Mesenchymal stem cell (in vitro differentiated cells and primary cell): ENCODE results near the gene FRAS1.
A peak's percentile ranks its signal among the peaks of the same experiment; 100 is the strongest.

Experiments used
- DNase-seq: peaks from one replicate; pipeline ENCODE4 v3.0.0-alpha.2; 2013
- H2AFZ ChIP-seq: one replicate; pipeline ENCODE4 v1.6.1; 2013; ENCODE audit warnings: low read depth, mild to moderate bottlenecking, control low read depth, inconsistent platforms, low read length, moderate library complexity
- H2AK5ac ChIP-seq: 2 replicates; pipeline ENCODE4 v1.6.1; 2013; ENCODE audit warnings: low read length, moderate library complexity, mild to moderate bottlenecking, inconsistent platforms; ENCODE audit not compliant: severe bottlenecking
- H2BK120ac ChIP-seq: one replicate; pipeline ENCODE4 v1.6.1; 2013; ENCODE audit warnings: low read depth, mild to moderate bottlenecking, inconsistent platforms, low read length, moderate library complexity
- H2BK12ac ChIP-seq, 2 experiments: one replicate each; pipeline ENCODE4 v1.6.1; 2013; ENCODE audit warnings: inconsistent platforms in 2 of 2, low read length in 2 of 2, mild to moderate bottlenecking in 2 of 2, moderate library complexity in 2 of 2, control low read depth in 1 of 2
- H2BK15ac ChIP-seq: one replicate; pipeline ENCODE4 v1.6.1; 2013; ENCODE audit warnings: mild to moderate bottlenecking, low read depth, inconsistent platforms; ENCODE audit not compliant: poor library complexity, severe bottlenecking
- H2BK5ac ChIP-seq: 2 replicates; pipeline ENCODE4 v1.6.1; 2013; ENCODE audit warnings: low read depth, mild to moderate bottlenecking, low read length, control low read depth, inconsistent platforms; ENCODE audit not compliant: poor library complexity, severe bottlenecking
- H3K14ac ChIP-seq, 2 experiments: one replicate each; pipeline ENCODE4 v1.6.1; 2013; ENCODE audit warnings: inconsistent platforms in 2 of 2, low read length in 2 of 2, control low read depth in 1 of 2, mild to moderate bottlenecking in 1 of 2, moderate library complexity in 1 of 2
- H3K18ac ChIP-seq, 2 experiments: one replicate each; pipeline ENCODE4 v1.6.1; 2013; ENCODE audit warnings: inconsistent platforms in 2 of 2, low read length in 2 of 2, control low read depth in 1 of 2, low read depth in 1 of 2, mild to moderate bottlenecking in 1 of 2
- H3K23ac ChIP-seq, 2 experiments: one replicate each; pipeline ENCODE4 v1.6.1; 2013; ENCODE audit warnings: inconsistent platforms in 2 of 2, low read length in 2 of 2, mild to moderate bottlenecking in 2 of 2, moderate library complexity in 2 of 2, control low read depth in 1 of 2
- H3K27ac ChIP-seq: 2 replicates; pipeline ENCODE4 v1.5.1; 2013; ENCODE audit warnings: mild to moderate bottlenecking, moderate library complexity, low read length, control low read depth, inconsistent platforms; ENCODE audit not compliant: poor library complexity, severe bottlenecking
- H3K27me3 ChIP-seq, 2 experiments: 2 replicates each; pipeline versions ENCODE4 v1.6.1 to v1.7.0; 2013; ENCODE audit warnings: low read length in 2 of 2, mild to moderate bottlenecking in 2 of 2, moderate library complexity in 2 of 2, control low read depth in 1 of 2, inconsistent platforms in 1 of 2; ENCODE audit not compliant: control insufficient read depth in 1 of 2, insufficient read depth in 1 of 2
- H3K36me3 ChIP-seq, 2 experiments: 2 replicates each; pipeline versions ENCODE4 v1.6.1 to v1.7.0; 2013; ENCODE audit warnings: low read length in 2 of 2, control low read depth in 1 of 2, inconsistent platforms in 1 of 2, low read depth in 1 of 2, mild to moderate bottlenecking in 1 of 2; ENCODE audit not compliant: insufficient read depth in 2 of 2, control insufficient read depth in 1 of 2
- H3K4ac ChIP-seq, 2 experiments: one replicate each; pipeline ENCODE4 v1.6.1; 2013; ENCODE audit warnings: inconsistent platforms in 2 of 2, low read length in 2 of 2, mild to moderate bottlenecking in 2 of 2, moderate library complexity in 2 of 2, control low read depth in 1 of 2, low read depth in 1 of 2
- H3K4me1 ChIP-seq: 2 replicates; pipeline ENCODE4 v1.6.1; 2013; ENCODE audit warnings: low read depth, low read length, control low read depth; ENCODE audit not compliant: control insufficient read depth, insufficient read depth
- H3K4me2 ChIP-seq: 2 replicates; pipeline ENCODE4 v1.6.1; 2013; ENCODE audit warnings: low read length, mild to moderate bottlenecking, inconsistent platforms; ENCODE audit not compliant: poor library complexity, severe bottlenecking
- H3K4me3 ChIP-seq, 2 experiments: 2 replicates each; pipeline versions ENCODE4 v1.5.1 to v1.7.0; 2013; ENCODE audit warnings: low read length in 2 of 2, mild to moderate bottlenecking in 2 of 2, control low read depth in 1 of 2, low read depth in 1 of 2; ENCODE audit not compliant: insufficient read depth in 1 of 2
- H3K79me1 ChIP-seq: replicated peaks from 2 replicates; pipeline ENCODE4 v1.6.1; 2013; ENCODE audit warnings: mild to moderate bottlenecking, control low read depth, low read length, inconsistent platforms; ENCODE audit not compliant: poor library complexity, severe bottlenecking
- H3K9ac ChIP-seq: 2 replicates; pipeline ENCODE4 v1.7.0; 2013; ENCODE audit warnings: mild to moderate bottlenecking, low read length, moderate library complexity
- H3K9me3 ChIP-seq: 2 replicates; pipeline ENCODE4 v1.7.0; 2013; ENCODE audit warnings: mild to moderate bottlenecking, low read length; ENCODE audit not compliant: control insufficient read depth
- H4K8ac ChIP-seq: one replicate; pipeline ENCODE4 v1.6.1; 2013; ENCODE audit warnings: inconsistent platforms, mild to moderate bottlenecking, low read length, moderate library complexity
- H4K91ac ChIP-seq: one replicate; pipeline ENCODE4 v1.6.1; 2013; ENCODE audit warnings: mild to moderate bottlenecking, low read length, inconsistent platforms
- WGBS: methylation state at CpG from one replicate; pipeline ENCODE4 v1.1.7; 2013; ENCODE audit warnings: mixed read lengths; 5-methylcytosine and 5-hydroxymethylcytosine counted together

The FRAS1 gene

DNA sequence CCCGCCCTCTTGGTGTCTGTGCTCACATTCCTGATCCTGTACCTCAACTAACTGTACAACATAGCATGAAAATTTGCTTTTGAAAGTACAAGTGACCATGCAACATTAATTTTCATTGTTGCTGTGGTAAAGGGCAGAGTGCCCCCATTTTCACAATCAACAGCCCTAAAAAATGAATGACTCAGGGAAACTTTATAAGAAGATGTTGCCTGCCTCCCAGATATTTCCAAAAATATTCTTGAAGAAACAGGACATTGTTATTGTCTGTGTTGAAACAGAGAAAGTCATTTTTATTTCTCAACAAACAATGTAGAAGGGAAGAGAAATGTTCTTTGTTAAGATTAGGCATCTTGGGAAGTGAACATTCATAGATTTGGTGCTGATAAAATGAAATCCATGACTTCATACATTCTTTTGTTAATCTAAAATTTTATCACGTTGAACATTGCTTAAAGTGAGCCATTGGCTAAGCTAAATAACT, 380.5 kb downstream of the FRAS1 start:
- Histone ChIP-seq H4K91ac (no peak overlapping the region), H3K23ac (no peak overlapping the region), H3K9me3 (no peaks in the 10 kb centered on the region), H3K79me1 (no peaks in the 10 kb centered on the region), H3K4me1 (no peaks in the 10 kb centered on the region), H2AK5ac (no peak overlapping the region), H2BK120ac (no peak overlapping the region), H3K4me3 (no peak overlapping the region), H3K27ac (no peak overlapping the region), H2BK12ac (no peak overlapping the region), H2BK5ac (no peak overlapping the region), H2BK15ac (no peak overlapping the region), H3K27me3 (no peaks in the 10 kb centered on the region), H3K4ac (no peak overlapping the region), H2AFZ (no peak overlapping the region), H3K4me2 (no peak overlapping the region), H3K14ac (no peak overlapping the region), H3K9ac (peak overlapping the region; percentile 10), H3K36me3 (peaks cover 0 to 4% of the 10 kb centered on the region in 2 experiments), H3K18ac (no peak overlapping the region), H4K8ac (no peak overlapping the region)
- DNase-seq: no peak
- no CpG with 5 or more reads among the region's 2 CpGs for whole genome bisulfite sequencing

DNA sequence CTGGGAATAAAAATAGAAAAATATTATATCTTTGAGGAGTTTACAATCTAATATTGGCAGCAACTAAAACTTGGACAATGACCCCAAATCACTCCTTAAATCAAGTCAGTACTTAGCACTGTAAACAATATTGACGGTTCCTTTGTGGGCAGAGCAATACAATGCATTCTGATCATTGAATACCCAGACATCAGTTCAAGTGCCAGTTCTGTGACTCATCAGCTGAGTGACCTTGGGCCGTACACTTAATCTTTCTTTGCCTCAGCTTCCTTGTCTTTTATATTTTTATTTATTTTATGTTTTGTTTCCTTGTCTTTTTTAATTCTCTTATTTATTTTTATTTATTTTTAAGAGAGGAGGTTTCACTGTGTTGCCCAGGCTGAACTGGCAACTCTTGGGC, 382.2 kb downstream of the FRAS1 start:
- Histone ChIP-seq H3K18ac (no peak overlapping the region), H3K27ac (no peak overlapping the region), H2AFZ (no peak overlapping the region), H3K4me3 (no peak overlapping the region), H3K14ac (no peak overlapping the region), H2BK15ac (no peak overlapping the region), H3K23ac (no peak overlapping the region), H3K4ac (no peak overlapping the region), H2AK5ac (no peak overlapping the region), H3K27me3 (no peaks in the 10 kb centered on the region), H3K4me1 (no peaks in the 10 kb centered on the region), H3K79me1 (no peaks in the 10 kb centered on the region), H2BK120ac (no peak overlapping the region), H3K36me3 (peaks cover 0 to 4% of the 10 kb centered on the region in 2 experiments), H4K8ac (no peak overlapping the region), H2BK12ac (no peak overlapping the region), H3K9ac (no peak overlapping the region), H2BK5ac (no peak overlapping the region), H3K4me2 (no peak overlapping the region), H4K91ac (no peak overlapping the region), H3K9me3 (no peaks in the 10 kb centered on the region)
- no peak for DNase-seq
- 50% methylated on average over 1 of the region's 2 CpGs for WGBS

DNA sequence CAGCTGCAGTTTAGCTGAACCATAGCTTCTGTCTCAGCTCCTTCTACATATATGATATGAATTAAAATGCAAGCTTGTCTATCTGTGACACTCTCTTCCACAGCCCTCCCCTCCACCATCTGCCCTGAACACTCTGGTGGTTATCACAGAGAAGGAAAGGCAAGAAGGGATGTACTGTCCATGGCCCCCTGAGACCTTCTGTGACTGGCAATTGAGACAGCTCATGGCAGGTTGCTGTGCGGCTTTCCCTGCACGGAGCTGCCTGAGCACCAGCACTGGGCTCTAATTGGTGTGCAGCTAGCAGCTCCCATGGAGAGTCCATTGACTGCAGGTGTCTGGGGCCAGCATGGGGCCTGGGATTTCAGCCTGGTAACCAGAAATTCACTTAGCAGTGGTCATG, 384.6 kb downstream of the FRAS1 start:
- Histone ChIP-seq H2BK120ac (no peak overlapping the region), H3K27ac (no peak overlapping the region), H2BK15ac (no peak overlapping the region), H3K4ac (no peak overlapping the region), H3K4me3 (no peak overlapping the region), H4K91ac (no peak overlapping the region), H2BK12ac (no peak overlapping the region), H3K4me1 (no peaks in the 10 kb centered on the region), H2AK5ac (no peak overlapping the region), H2AFZ (no peak overlapping the region), H3K23ac (no peak overlapping the region), H3K9ac (no peak overlapping the region), H3K4me2 (no peak overlapping the region), H3K18ac (no peak overlapping the region), H3K14ac (no peak overlapping the region), H3K36me3 (peaks cover 0 to 4% of the 10 kb centered on the region in 2 experiments), H3K9me3 (no peaks in the 10 kb centered on the region), H3K27me3 (no peaks in the 10 kb centered on the region), H4K8ac (no peak overlapping the region), H2BK5ac (no peak overlapping the region), H3K79me1 (no peaks in the 10 kb centered on the region)
- 93% methylated on average over 2 of the region's 2 CpGs for WGBS
- DNase-seq: no peak

DNA sequence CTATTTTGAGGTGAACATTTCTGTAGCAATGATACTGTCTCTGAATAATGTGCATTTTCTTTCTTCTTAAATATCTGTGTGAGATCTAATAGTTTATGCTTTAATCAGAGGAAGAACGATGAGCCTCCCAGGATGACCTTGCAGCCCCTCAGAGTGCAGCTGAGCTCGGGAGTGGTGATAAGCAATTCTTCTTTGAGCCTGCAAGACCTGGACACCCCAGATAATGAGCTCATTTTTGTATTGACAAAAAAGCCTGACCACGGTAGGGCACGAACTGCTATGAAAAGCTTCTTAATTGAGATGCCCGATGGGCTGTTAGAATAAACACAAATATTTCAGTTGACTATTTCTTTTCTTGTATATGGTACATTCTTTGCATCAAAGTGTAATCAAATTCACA, 389.5 kb downstream of the FRAS1 start:
- Histone ChIP-seq H3K27ac (no peak overlapping the region), H3K4ac (no peak overlapping the region), H3K14ac (no peak overlapping the region), H3K36me3 (peaks cover 0 to 3% of the 10 kb centered on the region in 2 experiments), H2BK12ac (no peak overlapping the region), H2AK5ac (no peak overlapping the region), H2BK5ac (no peak overlapping the region), H3K9me3 (no peaks in the 10 kb centered on the region), H4K91ac (no peak overlapping the region), H3K27me3 (no peaks in the 10 kb centered on the region), H3K23ac (no peak overlapping the region), H3K9ac (no peak overlapping the region), H3K18ac (no peak overlapping the region), H3K4me1 (no peaks in the 10 kb centered on the region), H3K79me1 (no peaks in the 10 kb centered on the region), H2BK120ac (no peak overlapping the region), H2BK15ac (no peak overlapping the region), H2AFZ (no peak overlapping the region), H3K4me3 (no peak overlapping the region), H3K4me2 (no peak overlapping the region), H4K8ac (no peak overlapping the region)
- no peak for DNase-seq
- WGBS: 89% methylated on average over 4 of the region's 5 CpGs
